ENCODE data around the gene MYO7A.

Gene MYO7A

DNA sequence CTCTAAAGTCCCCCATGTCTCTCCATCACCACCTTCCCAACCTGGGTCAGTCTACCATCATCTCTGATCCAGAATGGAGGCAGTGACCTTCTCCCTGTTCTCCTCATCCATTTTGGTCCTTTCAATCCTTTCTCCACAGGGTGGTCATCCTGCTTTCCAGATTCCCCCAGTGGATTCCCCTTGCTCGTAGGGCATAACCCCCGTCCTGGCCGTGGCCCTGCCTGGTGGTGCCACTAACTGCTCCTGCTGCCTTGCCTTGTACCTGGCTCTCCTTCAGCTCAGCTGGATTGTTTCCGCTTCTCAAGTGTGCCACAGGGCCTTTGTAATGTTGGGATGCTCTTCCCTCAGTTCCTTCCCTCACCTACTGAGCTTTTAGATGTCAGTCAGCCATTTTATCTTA lies 81.6 kb downstream of the MYO7A start:
- H3K4me1 ChIP-seq (ENCODE audit: control insufficient read depth, insufficient read depth, low read depth, low read length) = no peaks in the 10 kb centered on the region
- WGBS = 79% methylated on average over 4 of the region's 4 CpGs

DNA sequence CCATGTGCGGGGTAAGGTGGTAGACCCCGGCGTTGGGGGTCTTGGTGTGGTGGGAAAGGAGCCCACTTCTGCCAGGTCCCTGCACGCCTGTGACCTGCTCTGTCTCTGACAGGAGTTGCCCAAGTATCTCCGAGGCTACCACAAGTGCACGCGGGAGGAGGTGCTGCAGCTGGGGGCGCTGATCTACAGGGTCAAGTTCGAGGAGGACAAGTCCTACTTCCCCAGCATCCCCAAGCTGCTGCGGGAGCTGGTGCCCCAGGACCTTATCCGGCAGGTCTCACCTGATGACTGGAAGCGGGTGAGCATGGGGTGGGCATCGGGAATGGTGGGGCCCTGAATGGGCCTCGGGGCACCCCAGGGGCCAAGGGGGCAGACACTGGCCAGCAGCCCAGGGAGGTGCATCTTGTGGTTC lies 83.0 kb downstream of the MYO7A start:
- H4K8ac ChIP-seq (ENCODE audit: low read length) = no peak overlapping the region
- no peak overlapping the region for H2BK12ac ChIP-seq (ENCODE audit: low read length in 2 of 2)
- no peak overlapping the region for H3K9ac ChIP-seq (ENCODE audit: low read length)
- no peaks in the 10 kb centered on the region for H3K36me3 ChIP-seq (ENCODE audit: control insufficient read depth in 1 of 2, insufficient read depth in 2 of 2, low read depth in 1 of 2, low read length in 2 of 2)
- H2AFZ ChIP-seq (ENCODE audit: low read depth, low read length) = no peak overlapping the region
- H4K91ac ChIP-seq (ENCODE audit: low read length) = no peak overlapping the region
- no peak overlapping the region for H2AK5ac ChIP-seq (ENCODE audit: low read length, severe bottlenecking)
- no peak overlapping the region for H3K4me3 ChIP-seq (ENCODE audit: insufficient read depth in 1 of 2, low read depth in 1 of 2, low read length in 2 of 2)
- no peak overlapping the region for H3K14ac ChIP-seq (ENCODE audit: low read length in 2 of 2)
- peaks cover 10 to 36% of the 10 kb centered on the region in 2 experiments for H3K27me3 ChIP-seq (ENCODE audit: control insufficient read depth in 1 of 2, insufficient read depth in 1 of 2, low read length in 2 of 2)
- H2BK15ac ChIP-seq (ENCODE audit: low read depth, poor library complexity, severe bottlenecking) = no peak overlapping the region
- H2BK5ac ChIP-seq (ENCODE audit: low read depth, low read length, poor library complexity, severe bottlenecking) = no peak overlapping the region
- no peak overlapping the region for H3K4me2 ChIP-seq (ENCODE audit: low read length, poor library complexity, severe bottlenecking)
- H3K18ac ChIP-seq (ENCODE audit: low read depth in 1 of 2, low read length in 2 of 2) = no peak overlapping the region
- no peak overlapping the region for H2BK120ac ChIP-seq (ENCODE audit: low read depth, low read length)
- no peak overlapping the region for H3K23ac ChIP-seq (ENCODE audit: low read length in 2 of 2)
- no peak overlapping the region for H3K4ac ChIP-seq (ENCODE audit: low read depth in 1 of 2, low read length in 2 of 2)
- no peaks in the 10 kb centered on the region for H3K4me1 ChIP-seq (ENCODE audit: control insufficient read depth, insufficient read depth, low read depth, low read length)
- no peaks in the 10 kb centered on the region for H3K9me3 ChIP-seq (ENCODE audit: control insufficient read depth, low read length)
- 90% methylated on average over 14 of the region's 14 CpGs for WGBS
- no peak overlapping the region for H3K27ac ChIP-seq (ENCODE audit: low read length, poor library complexity, severe bottlenecking)
- no peaks in the 10 kb centered on the region for H3K79me1 ChIP-seq (replicated peaks; ENCODE audit: low read length, poor library complexity, severe bottlenecking)
- DNase-seq = no peak

More for the DNA sequence above, 81.6 kb downstream of the MYO7A start:
- no peak overlapping the region for H3K4ac ChIP-seq (ENCODE audit: low read depth in 1 of 2, low read length in 2 of 2)
- no peak overlapping the region for H2BK5ac ChIP-seq (ENCODE audit: low read depth, low read length, poor library complexity, severe bottlenecking)
- H3K9me3 ChIP-seq (ENCODE audit: control insufficient read depth, low read length) = no peaks in the 10 kb centered on the region
- H2BK120ac ChIP-seq (ENCODE audit: low read depth, low read length) = no peak overlapping the region
- H4K8ac ChIP-seq (ENCODE audit: low read length) = no peak overlapping the region
- no peak overlapping the region for H2BK12ac ChIP-seq (ENCODE audit: low read length in 2 of 2)
- H2AFZ ChIP-seq (ENCODE audit: low read depth, low read length) = no peak overlapping the region
- H3K79me1 ChIP-seq (replicated peaks; ENCODE audit: low read length, poor library complexity, severe bottlenecking) = no peaks in the 10 kb centered on the region
- no peaks in the 10 kb centered on the region for H3K36me3 ChIP-seq (ENCODE audit: control insufficient read depth in 1 of 2, insufficient read depth in 2 of 2, low read depth in 1 of 2, low read length in 2 of 2)
- no peak overlapping the region for H3K18ac ChIP-seq (ENCODE audit: low read depth in 1 of 2, low read length in 2 of 2)
- no peak overlapping the region for H2BK15ac ChIP-seq (ENCODE audit: low read depth, poor library complexity, severe bottlenecking)
- no peak overlapping the region for H3K4me2 ChIP-seq (ENCODE audit: low read length, poor library complexity, severe bottlenecking)
- H3K9ac ChIP-seq (ENCODE audit: low read length) = no peak overlapping the region
- H3K27me3 ChIP-seq (ENCODE audit: control insufficient read depth in 1 of 2, insufficient read depth in 1 of 2, low read length in 2 of 2) = peaks cover 10 to 26% of the 10 kb centered on the region in 2 experiments
- no peak for DNase-seq
- no peak overlapping the region for H2AK5ac ChIP-seq (ENCODE audit: low read length, severe bottlenecking)
- no peak overlapping the region for H3K27ac ChIP-seq (ENCODE audit: low read length, poor library complexity, severe bottlenecking)
- H3K23ac ChIP-seq (ENCODE audit: low read length in 2 of 2) = no peak overlapping the region
- H4K91ac ChIP-seq (ENCODE audit: low read length) = no peak overlapping the region
- H3K14ac ChIP-seq (ENCODE audit: low read length in 2 of 2) = no peak overlapping the region
- no peak overlapping the region for H3K4me3 ChIP-seq (ENCODE audit: insufficient read depth in 1 of 2, low read depth in 1 of 2, low read length in 2 of 2)

DNA sequence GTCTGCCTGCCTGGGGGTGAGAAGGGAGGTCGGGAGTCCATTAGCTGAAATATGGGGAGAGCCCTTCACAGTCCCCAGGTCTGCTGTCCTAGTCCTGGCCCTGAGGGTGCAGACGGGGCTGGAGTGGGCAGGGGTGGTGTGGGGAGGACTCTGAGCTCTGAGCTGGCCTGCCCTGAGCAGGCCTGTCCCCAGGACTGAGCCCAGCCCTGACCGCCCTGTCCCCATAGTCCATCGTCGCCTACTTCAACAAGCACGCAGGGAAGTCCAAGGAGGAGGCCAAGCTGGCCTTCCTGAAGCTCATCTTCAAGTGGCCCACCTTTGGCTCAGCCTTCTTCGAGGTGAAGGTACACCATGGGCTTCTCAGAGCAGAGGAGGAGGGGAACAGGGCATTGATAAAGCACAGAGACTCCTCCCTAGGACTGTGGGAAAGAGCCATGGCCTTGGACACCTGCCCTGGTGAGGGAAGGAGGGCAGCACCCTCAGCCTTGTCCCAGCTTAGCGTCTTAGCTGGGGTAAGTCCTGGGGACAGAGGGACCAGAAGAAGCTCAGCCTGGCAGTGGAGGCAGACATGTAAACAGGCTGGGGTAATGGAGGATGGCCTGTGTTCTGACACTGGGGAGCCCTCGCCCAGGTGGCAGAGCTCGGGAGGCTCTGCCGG lies 83.7 kb downstream of the MYO7A start:
- no peaks in the 10 kb centered on the region for H3K79me1 ChIP-seq (replicated peaks; ENCODE audit: low read length, poor library complexity, severe bottlenecking)
- H3K27me3 ChIP-seq (ENCODE audit: control insufficient read depth in 1 of 2, insufficient read depth in 1 of 2, low read length in 2 of 2) = peaks cover 5 to 39% of the 10 kb centered on the region in 2 experiments
- no peak overlapping the region for H2AK5ac ChIP-seq (ENCODE audit: low read length, severe bottlenecking)
- H3K36me3 ChIP-seq (ENCODE audit: control insufficient read depth in 1 of 2, insufficient read depth in 2 of 2, low read depth in 1 of 2, low read length in 2 of 2) = no peaks in the 10 kb centered on the region
- no peak overlapping the region for H2BK12ac ChIP-seq (ENCODE audit: low read length in 2 of 2)
- H2BK5ac ChIP-seq (ENCODE audit: low read depth, low read length, poor library complexity, severe bottlenecking) = no peak overlapping the region
- H2BK15ac ChIP-seq (ENCODE audit: low read depth, poor library complexity, severe bottlenecking) = no peak overlapping the region
- WGBS = 83% methylated on average over 11 of the region's 11 CpGs
- H2AFZ ChIP-seq (ENCODE audit: low read depth, low read length) = no peak overlapping the region
- no peak for DNase-seq
- no peak overlapping the region for H4K91ac ChIP-seq (ENCODE audit: low read length)
- no peak overlapping the region for H3K4me2 ChIP-seq (ENCODE audit: low read length, poor library complexity, severe bottlenecking)
- no peaks in the 10 kb centered on the region for H3K9me3 ChIP-seq (ENCODE audit: control insufficient read depth, low read length)
- no peak overlapping the region for H3K14ac ChIP-seq (ENCODE audit: low read length in 2 of 2)
- H3K4me3 ChIP-seq (ENCODE audit: insufficient read depth in 1 of 2, low read depth in 1 of 2, low read length in 2 of 2) = no peak overlapping the region
- no peak overlapping the region for H4K8ac ChIP-seq (ENCODE audit: low read length)
- no peaks in the 10 kb centered on the region for H3K4me1 ChIP-seq (ENCODE audit: control insufficient read depth, insufficient read depth, low read depth, low read length)
- H2BK120ac ChIP-seq (ENCODE audit: low read depth, low read length) = no peak overlapping the region
- no peak overlapping the region for H3K23ac ChIP-seq (ENCODE audit: low read length in 2 of 2)
- H3K27ac ChIP-seq (ENCODE audit: low read length, poor library complexity, severe bottlenecking) = no peak overlapping the region
- no peak overlapping the region for H3K18ac ChIP-seq (ENCODE audit: low read depth in 1 of 2, low read length in 2 of 2)
- H3K9ac ChIP-seq (ENCODE audit: low read length) = no peak overlapping the region
- no peak overlapping the region for H3K4ac ChIP-seq (ENCODE audit: low read depth in 1 of 2, low read length in 2 of 2)

GRCh38 chr11:77212314-77213007 lies 84.4 kb downstream of the MYO7A start:
- Histone ChIP-seq H3K4ac (ENCODE audit: low read depth in 1 of 2, low read length in 2 of 2) (no peak overlapping the region), H3K14ac (ENCODE audit: low read length in 2 of 2) (no peak overlapping the region), H2BK12ac (ENCODE audit: low read length in 2 of 2) (no peak overlapping the region), H2AFZ (ENCODE audit: low read depth, low read length) (no peak overlapping the region), H2BK15ac (ENCODE audit: low read depth, poor library complexity, severe bottlenecking) (no peak overlapping the region), H3K27me3 (ENCODE audit: control insufficient read depth in 1 of 2, insufficient read depth in 1 of 2, low read length in 2 of 2) (peaks cover 5 to 41% of the 10 kb centered on the region in 2 experiments), H3K18ac (ENCODE audit: low read depth in 1 of 2, low read length in 2 of 2) (no peak overlapping the region), H3K9me3 (ENCODE audit: control insufficient read depth, low read length) (no peaks in the 10 kb centered on the region), H3K27ac (ENCODE audit: low read length, poor library complexity, severe bottlenecking) (no peak overlapping the region), H4K8ac (ENCODE audit: low read length) (no peak overlapping the region), H3K4me1 (ENCODE audit: control insufficient read depth, insufficient read depth, low read depth, low read length) (no peaks in the 10 kb centered on the region), H2AK5ac (ENCODE audit: low read length, severe bottlenecking) (no peak overlapping the region), H3K79me1 (replicated peaks; ENCODE audit: low read length, poor library complexity, severe bottlenecking) (no peaks in the 10 kb centered on the region), H3K23ac (ENCODE audit: low read length in 2 of 2) (no peak overlapping the region), H4K91ac (ENCODE audit: low read length) (no peak overlapping the region), H3K36me3 (ENCODE audit: control insufficient read depth in 1 of 2, insufficient read depth in 2 of 2, low read depth in 1 of 2, low read length in 2 of 2) (no peaks in the 10 kb centered on the region), H3K4me2 (ENCODE audit: low read length, poor library complexity, severe bottlenecking) (no peak overlapping the region), H2BK5ac (ENCODE audit: low read depth, low read length, poor library complexity, severe bottlenecking) (no peak overlapping the region), H3K9ac (ENCODE audit: low read length) (no peak overlapping the region), H3K4me3 (ENCODE audit: insufficient read depth in 1 of 2, low read depth in 1 of 2, low read length in 2 of 2) (no peak overlapping the region), H2BK120ac (ENCODE audit: low read depth, low read length) (no peak overlapping the region)
- no peak for DNase-seq
- WGBS = 86% methylated on average over 8 of the region's 8 CpGs

All from mesenchymal stem cell (in vitro differentiated cells and primary cell).